TTC549 (cell line): ENCODE data around the gene LRRC74B.

Experiments used
- FAIRE-seq: peaks from 2 replicates; lab custom pipeline; 2012; peaks lifted over from hg19 to GRCh38; lab: Jason Lieb, UNC

Gene LRRC74B

DNA sequence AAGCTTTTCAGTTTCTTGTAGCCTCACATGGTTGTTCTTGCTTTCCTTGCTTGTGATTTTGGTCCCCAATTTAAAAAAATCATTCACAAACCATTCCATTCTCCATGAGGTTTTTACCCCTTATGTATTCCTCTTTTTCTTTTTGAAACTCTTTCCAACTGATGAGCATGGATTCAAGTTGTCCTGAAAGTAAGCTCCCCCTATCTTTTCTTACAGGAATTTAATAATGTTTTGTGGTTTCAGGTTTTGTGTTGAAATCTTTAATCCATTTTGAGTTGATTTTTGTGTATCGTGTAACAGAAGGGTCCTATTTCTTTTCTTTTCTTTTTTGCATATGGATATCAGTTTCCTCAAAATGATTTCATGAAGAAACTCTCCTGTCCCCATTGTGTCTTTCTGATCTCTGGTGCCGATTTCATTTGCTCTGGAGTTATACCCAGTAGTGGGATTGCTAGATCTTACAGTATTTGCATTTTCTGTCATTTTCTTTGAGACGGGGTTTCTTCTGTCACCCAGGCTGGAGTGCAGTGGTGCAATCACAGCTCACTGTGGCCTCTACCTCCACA lies 58.5 kb downstream of the LRRC74B start:
- no peak for FAIRE-seq

DNA sequence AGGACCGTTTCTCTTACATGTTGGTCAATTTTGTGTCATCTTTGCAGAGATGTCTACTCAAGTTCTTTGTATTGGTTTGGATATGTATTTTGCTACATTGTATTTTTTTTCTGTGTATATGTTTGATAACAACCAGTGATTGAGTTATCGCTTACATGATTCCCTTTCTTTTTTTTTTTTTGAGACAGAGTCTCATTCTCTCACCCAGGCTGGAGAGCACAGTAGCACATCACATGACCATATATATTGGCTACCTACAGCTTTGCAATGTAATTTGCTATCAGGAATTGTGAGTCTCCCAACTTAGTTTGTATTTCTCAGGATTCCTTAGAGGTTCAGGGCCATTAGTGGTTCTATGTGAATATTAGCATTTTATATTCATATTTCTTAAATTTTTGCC lies 59.5 kb downstream of the LRRC74B start:
- FAIRE-seq, result no peak

DNA sequence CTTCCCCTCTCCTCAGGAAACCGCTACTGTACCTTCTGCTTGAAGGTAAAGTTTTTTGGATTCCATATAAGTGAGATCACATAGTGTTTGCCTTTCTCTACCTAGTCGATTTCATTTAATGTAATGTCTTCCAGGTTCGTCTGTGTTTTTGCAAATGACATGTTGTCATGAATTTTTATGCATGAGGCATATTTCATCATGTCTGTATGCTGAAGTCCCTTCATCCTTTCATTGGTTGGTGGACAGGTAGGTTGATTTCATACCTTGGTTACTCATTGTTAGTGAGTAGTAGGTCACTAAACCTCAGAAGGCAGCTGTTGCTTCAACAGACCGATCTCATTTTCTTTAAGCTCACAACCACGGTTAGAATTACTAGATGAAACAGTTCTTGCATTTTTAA lies 60.3 kb downstream of the LRRC74B start:
- no peak for FAIRE-seq

DNA sequence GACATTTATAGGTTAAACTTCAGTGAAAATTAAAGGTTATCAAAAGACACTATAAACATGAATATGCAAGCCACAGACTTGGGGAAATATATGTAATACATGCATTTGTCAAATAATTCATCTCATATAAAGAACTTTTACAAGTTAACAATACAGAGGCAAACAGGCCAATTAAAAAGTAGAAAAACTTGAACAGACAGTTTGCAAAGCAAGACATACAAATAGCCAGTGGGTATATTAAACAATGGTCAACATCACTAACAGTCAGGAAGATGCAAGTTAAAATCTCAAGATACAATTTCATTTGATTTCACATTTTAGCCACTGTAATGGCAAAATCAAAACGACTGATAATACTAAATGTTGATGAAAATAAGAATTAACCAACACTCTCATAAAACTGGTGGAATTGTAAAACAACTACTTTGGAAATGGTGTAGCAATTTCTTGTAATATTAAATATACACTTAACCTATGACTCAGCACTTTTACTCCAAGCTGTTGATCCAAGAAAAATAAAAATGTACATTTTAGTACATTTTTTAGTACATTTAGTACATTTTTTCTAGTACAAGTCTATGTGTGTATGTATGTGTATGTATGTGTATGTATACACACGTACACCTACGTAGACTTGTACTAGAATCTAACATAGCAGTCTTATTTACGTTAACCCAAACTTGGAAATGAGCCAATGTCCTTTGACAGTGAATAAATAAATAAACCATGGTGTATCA lies 62.8 kb downstream of the LRRC74B start:
- FAIRE-seq, result no peak
